ENCODE measurements around the gene DMRT1.

GRCh38 chr9:875119-875962 is 33.8 kb downstream of the DMRT1 start:
- TF ChIP-seq, protein P1, sequence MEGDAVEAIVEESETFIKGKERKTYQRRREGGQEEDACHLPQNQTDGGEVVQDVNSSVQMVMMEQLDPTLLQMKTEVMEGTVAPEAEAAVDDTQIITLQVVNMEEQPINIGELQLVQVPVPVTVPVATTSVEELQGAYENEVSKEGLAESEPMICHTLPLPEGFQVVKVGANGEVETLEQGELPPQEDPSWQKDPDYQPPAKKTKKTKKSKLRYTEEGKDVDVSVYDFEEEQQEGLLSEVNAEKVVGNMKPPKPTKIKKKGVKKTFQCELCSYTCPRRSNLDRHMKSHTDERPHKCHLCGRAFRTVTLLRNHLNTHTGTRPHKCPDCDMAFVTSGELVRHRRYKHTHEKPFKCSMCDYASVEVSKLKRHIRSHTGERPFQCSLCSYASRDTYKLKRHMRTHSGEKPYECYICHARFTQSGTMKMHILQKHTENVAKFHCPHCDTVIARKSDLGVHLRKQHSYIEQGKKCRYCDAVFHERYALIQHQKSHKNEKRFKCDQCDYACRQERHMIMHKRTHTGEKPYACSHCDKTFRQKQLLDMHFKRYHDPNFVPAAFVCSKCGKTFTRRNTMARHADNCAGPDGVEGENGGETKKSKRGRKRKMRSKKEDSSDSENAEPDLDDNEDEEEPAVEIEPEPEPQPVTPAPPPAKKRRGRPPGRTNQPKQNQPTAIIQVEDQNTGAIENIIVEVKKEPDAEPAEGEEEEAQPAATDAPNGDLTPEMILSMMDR (IDR thresholded peaks at IDR 0.05 in 2 of 3, conservative IDR thresholded peaks at IDR 0.05 in 1 of 3; ENCODE audit: borderline replicate concordance in 1 of 3, insufficient read depth in 1 of 3, low read depth in 2 of 3, low read length in 2 of 3), result no peak
- TF ChIP-seq EZH2 (IDR thresholded peaks at IDR 0.05) (no peak), SIN3A (IDR thresholded peaks at IDR 0.05; ENCODE audit: low read depth) (no peak), EZH2phosphoT487 (IDR thresholded peaks at IDR 0.05; ENCODE audit: borderline replicate concordance) (no peak), CEBPB (IDR thresholded peaks at IDR 0.05; ENCODE audit: low read depth) (no peak), POLR2AphosphoS5 (IDR thresholded peaks at IDR 0.05; ENCODE audit: low read depth, low read length) (no peak), POLR2A (IDR thresholded peaks at IDR 0.05; ENCODE audit: borderline replicate concordance, extremely low read depth, insufficient read depth, insufficient read length) (no peak), TCF7L2 (IDR thresholded peaks at IDR 0.05; ENCODE audit: borderline replicate concordance, extremely low read depth, insufficient read depth, insufficient read length) (no peak)
